OCI-LY3 (cell line): ENCODE measurements around the gene TIPARP.

Experiments
- H2AFZ ChIP-seq: fragments of 200-600, 300-600 bp; shearing (Covaris generic); 2 replicates; pipeline ENCODE4 v1.6.0; 2014; ENCODE audit warnings: antibody characterized with exemption, low read depth, low read length
- H3K27ac ChIP-seq: fragments of 200-600, 300-600 bp; sonication (generic); 2 replicates; pipeline ENCODE4 v1.5.1; 2014; ENCODE audit warnings: mild to moderate bottlenecking, low read length, moderate library complexity, mixed read lengths
- H3K27me3 ChIP-seq: fragments of 200-600, 300-600 bp; sonication (generic); 2 replicates; pipeline ENCODE4 v1.6.1; 2014; ENCODE audit warnings: low read depth, low read length, mixed read lengths
- H3K36me3 ChIP-seq: fragments of 200-600, 300-600 bp; sonication (generic); replicated peaks from 2 replicates; pipeline ENCODE3; 2014; ENCODE audit warnings: low read depth, low read length, mixed read lengths
- H3K4me1 ChIP-seq: fragments of 300-600, 200-600 bp; sonication (generic); 2 replicates; pipeline ENCODE4 v1.6.1; 2014; ENCODE audit warnings: low read length, mixed read lengths
- H3K4me2 ChIP-seq: fragments of 200-600, 300-600 bp; sonication (generic); 2 replicates; pipeline ENCODE4 v1.6.1; 2014; ENCODE audit warnings: low read length, mixed read lengths
- H3K4me3 ChIP-seq: fragments of 300-600, 200-600 bp; sonication (generic); 2 replicates; pipeline ENCODE4 v1.5.1; 2014; ENCODE audit warnings: antibody characterized with exemption, mild to moderate bottlenecking, low read length, moderate library complexity
- H3K79me2 ChIP-seq: fragments of 300-600, 200-600 bp; shearing (Covaris generic); 2 replicates; pipeline ENCODE4 v1.6.1; 2014; ENCODE audit warnings: mild to moderate bottlenecking, low read length, mixed read lengths
- H3K9ac ChIP-seq: fragments of 300-600, 200-600 bp; shearing (Covaris generic); 2 replicates; pipeline ENCODE4 v1.6.0; 2014; ENCODE audit warnings: mild to moderate bottlenecking, low read length, moderate library complexity
- H3K9me3 ChIP-seq: fragments of 200-600, 300-600 bp; shearing (Covaris generic); 2 replicates; pipeline ENCODE4 v1.6.1; 2014; ENCODE audit warnings: low read length, mixed read lengths; ENCODE audit not compliant: insufficient read depth
- H4K20me1 ChIP-seq: fragments of 200-600, 300-600 bp; sonication (generic); 2 replicates; pipeline ENCODE4 v1.6.1; 2016; ENCODE audit warnings: low read length, mixed read lengths; ENCODE audit not compliant: insufficient read depth
- EZH2phosphoT487 ChIP-seq: fragments of 200-600 bp; shearing (Covaris generic); IDR thresholded peaks from 2 replicates; pipeline ENCODE4 v1.6.1; 2018; ENCODE audit warnings: antibody characterized with exemption, mixed run types, low read depth
- TF ChIP-seq, protein P1 (sequence below): fragments of 200-600, 300-600 bp; sonication (generic); IDR thresholded peaks from 2 replicates; pipeline ENCODE4 v1.5.1; 2014; ENCODE audit warnings: antibody characterized with exemption, low read length, low read depth

TIPARP gene

DNA sequence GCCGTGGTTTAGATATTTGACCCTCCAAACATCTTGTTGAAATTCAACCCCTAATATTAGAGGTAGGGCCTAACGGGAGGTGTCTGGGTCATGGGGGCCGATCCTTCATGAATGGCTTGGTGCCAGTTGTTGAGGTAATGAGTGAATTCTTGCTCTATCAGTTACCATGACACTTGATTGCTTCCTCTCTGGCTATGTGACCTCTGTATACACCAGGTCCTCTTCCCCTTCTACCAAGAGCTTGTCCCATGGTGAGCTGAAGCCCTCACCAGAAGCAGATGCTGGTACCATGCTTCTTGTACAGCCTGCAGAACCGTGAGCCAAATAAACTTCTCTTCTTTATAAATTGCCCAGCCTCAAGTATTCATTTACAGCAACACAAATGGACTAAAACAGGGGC is 41.8 kb upstream of the TIPARP start:
- Histone ChIP-seq H3K27me3 (no peaks in the 10 kb centered on the region), H3K36me3 (no peaks in the 10 kb centered on the region), H2AFZ (no peak overlapping the region), H3K9ac (no peak overlapping the region), H3K4me2 (no peak overlapping the region), H3K79me2 (no peaks in the 10 kb centered on the region), H3K27ac (no peak overlapping the region), H3K4me1 (no peaks in the 10 kb centered on the region), H3K9me3 (no peaks in the 10 kb centered on the region), H3K4me3 (no peak overlapping the region), H4K20me1 (no peaks in the 10 kb centered on the region)
- TF ChIP-seq EZH2phosphoT487: no peak
- TF ChIP-seq, protein P1, sequence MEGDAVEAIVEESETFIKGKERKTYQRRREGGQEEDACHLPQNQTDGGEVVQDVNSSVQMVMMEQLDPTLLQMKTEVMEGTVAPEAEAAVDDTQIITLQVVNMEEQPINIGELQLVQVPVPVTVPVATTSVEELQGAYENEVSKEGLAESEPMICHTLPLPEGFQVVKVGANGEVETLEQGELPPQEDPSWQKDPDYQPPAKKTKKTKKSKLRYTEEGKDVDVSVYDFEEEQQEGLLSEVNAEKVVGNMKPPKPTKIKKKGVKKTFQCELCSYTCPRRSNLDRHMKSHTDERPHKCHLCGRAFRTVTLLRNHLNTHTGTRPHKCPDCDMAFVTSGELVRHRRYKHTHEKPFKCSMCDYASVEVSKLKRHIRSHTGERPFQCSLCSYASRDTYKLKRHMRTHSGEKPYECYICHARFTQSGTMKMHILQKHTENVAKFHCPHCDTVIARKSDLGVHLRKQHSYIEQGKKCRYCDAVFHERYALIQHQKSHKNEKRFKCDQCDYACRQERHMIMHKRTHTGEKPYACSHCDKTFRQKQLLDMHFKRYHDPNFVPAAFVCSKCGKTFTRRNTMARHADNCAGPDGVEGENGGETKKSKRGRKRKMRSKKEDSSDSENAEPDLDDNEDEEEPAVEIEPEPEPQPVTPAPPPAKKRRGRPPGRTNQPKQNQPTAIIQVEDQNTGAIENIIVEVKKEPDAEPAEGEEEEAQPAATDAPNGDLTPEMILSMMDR: no peak

DNA sequence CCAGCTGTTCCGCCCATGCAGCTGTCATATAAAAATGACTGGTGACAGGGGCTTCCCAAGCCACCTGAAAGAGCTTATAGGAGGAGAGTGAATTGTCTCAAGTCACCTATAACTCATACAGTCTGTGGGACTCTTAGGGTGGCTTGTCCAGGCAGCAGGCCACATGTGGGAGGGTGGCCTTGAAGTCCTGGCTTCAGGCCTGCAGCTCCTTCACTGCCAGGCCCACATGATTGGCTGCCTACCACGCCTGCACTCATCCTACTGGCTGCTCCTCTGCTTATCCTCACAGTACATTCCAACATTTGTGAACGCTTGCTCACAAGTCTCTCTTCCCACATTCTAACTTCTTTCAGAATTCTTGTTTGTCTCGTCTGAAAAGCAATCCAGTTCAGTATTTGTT is 41.1 kb upstream of the TIPARP start:
- Histone ChIP-seq H3K36me3 (no peaks in the 10 kb centered on the region), H4K20me1 (no peaks in the 10 kb centered on the region), H3K4me3 (no peak overlapping the region), H3K9ac (no peak overlapping the region), H3K9me3 (no peaks in the 10 kb centered on the region), H3K27ac (no peak overlapping the region), H3K4me1 (no peaks in the 10 kb centered on the region), H3K4me2 (no peak overlapping the region), H2AFZ (no peak overlapping the region), H3K79me2 (no peaks in the 10 kb centered on the region), H3K27me3 (no peaks in the 10 kb centered on the region; the same call in 1 of the 2 replicates)
- TF ChIP-seq EZH2phosphoT487: no peak
- TF ChIP-seq, protein P1: no peak

DNA sequence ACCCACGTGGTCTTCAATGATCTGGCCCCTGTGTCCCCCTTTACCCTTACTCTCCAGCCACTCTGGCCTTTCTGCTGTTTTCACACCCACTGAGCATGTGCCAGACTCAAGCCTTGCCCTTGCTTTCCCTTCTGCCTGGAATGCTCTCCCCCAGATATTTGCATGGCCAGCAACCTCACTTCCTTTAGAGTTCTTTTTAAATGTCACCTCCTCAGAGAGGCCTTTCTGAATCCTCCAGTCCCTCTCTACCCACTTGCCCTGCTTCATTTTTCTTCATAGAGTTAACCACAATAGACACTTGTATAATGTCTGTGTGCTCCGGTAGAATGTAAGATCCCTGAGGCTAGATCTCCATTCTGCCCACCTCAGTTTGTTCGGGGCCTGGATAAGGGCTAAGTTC is 39.4 kb upstream of the TIPARP start:
- H3K4me1 ChIP-seq: no peaks in the 10 kb centered on the region
- no peaks in the 10 kb centered on the region for H3K36me3 ChIP-seq
- H3K4me2 ChIP-seq: no peak overlapping the region
- TF ChIP-seq EZH2phosphoT487: no peak
- TF ChIP-seq, protein P1: no peak
- no peaks in the 10 kb centered on the region for H3K79me2 ChIP-seq
- H3K27me3 ChIP-seq: peaks cover under 1% of the 10 kb centered on the region; the same call in 1 of the 2 replicates
- H3K4me3 ChIP-seq: no peak overlapping the region
- no peak overlapping the region for H2AFZ ChIP-seq
- H3K9me3 ChIP-seq: no peaks in the 10 kb centered on the region
- no peaks in the 10 kb centered on the region for H4K20me1 ChIP-seq
- H3K27ac ChIP-seq: no peak overlapping the region
- H3K9ac ChIP-seq: no peak overlapping the region

DNA sequence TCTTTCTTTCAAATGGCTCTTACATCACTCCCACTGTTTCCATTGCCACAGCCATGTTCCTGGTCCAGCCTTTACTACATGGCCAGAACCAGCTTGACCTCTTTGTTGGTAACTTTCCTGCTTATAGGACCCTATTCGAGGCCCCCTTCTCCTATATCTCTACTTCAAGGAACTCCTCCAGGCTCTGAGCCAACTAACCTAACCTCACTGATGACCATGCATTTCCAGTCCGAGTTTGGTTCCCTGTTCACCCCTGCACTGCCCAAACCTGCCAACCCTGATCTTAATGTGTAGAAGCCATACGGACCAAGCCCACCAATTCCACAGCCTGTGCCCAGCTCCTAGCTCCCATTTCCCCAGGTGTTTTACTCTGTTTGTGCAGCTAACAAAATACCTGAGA is 38.4 kb upstream of the TIPARP start:
- no peaks in the 10 kb centered on the region for H3K4me1 ChIP-seq
- TF ChIP-seq, protein P1: no peak
- no peak for TF ChIP-seq EZH2phosphoT487
- H4K20me1 ChIP-seq: no peaks in the 10 kb centered on the region
- H3K27me3 ChIP-seq: peaks cover 4% of the 10 kb centered on the region; the same call in 1 of the 2 replicates
- H3K4me3 ChIP-seq: no peak overlapping the region
- H3K36me3 ChIP-seq: no peaks in the 10 kb centered on the region
- no peak overlapping the region for H2AFZ ChIP-seq
- no peak overlapping the region for H3K27ac ChIP-seq
- no peak overlapping the region for H3K4me2 ChIP-seq
- H3K9ac ChIP-seq: no peak overlapping the region
- no peaks in the 10 kb centered on the region for H3K9me3 ChIP-seq
- no peaks in the 10 kb centered on the region for H3K79me2 ChIP-seq
